Endothelial cell of umbilical vein (primary cell): ENCODE measurements around the gene BLTP3B.

Experiments
- EZH2 ChIP-seq: IDR thresholded peaks from 2 replicates; pipeline ENCODE4 v1.6.1; 2012; ENCODE audit warnings: borderline replicate concordance, low read depth, mild to moderate bottlenecking, moderate library complexity, low read length, inconsistent platforms; ENCODE audit not compliant: severe bottlenecking
- FOS ChIP-seq: IDR thresholded peaks from 2 replicates; pipeline ENCODE4 v1.6.1; 2011; ENCODE audit warnings: mild to moderate bottlenecking, low read length, moderate library complexity, borderline replicate concordance; ENCODE audit not compliant: insufficient read depth
- GATA2 ChIP-seq: IDR thresholded peaks from 2 replicates; pipeline ENCODE4 v1.7.0; 2011; ENCODE audit warnings: low read depth, mild to moderate bottlenecking, moderate library complexity, mixed read lengths, low read length; ENCODE audit not compliant: insufficient read length, insufficient read depth
- JUN ChIP-seq: IDR thresholded peaks from 2 replicates; pipeline ENCODE4 v1.6.1; 2011; ENCODE audit warnings: borderline replicate concordance, low read depth; ENCODE audit not compliant: insufficient read length, insufficient read depth
- MYC ChIP-seq: IDR thresholded peaks from one replicate; pipeline ENCODE4 v1.6.1; 2011; ENCODE audit warnings: mild to moderate bottlenecking, low read depth, low read length
- POLR2A ChIP-seq: IDR thresholded peaks from 2 replicates; pipeline ENCODE4 v1.6.1; 2012; ENCODE audit warnings: low read depth, mild to moderate bottlenecking, control low read depth, low read length
- POLR2AphosphoS5 ChIP-seq: IDR thresholded peaks from 2 replicates; pipeline ENCODE4 v1.6.1; 2012; ENCODE audit warnings: low read depth, mild to moderate bottlenecking, control low read depth, low read length, moderate library complexity; ENCODE audit not compliant: insufficient read depth
- TF ChIP-seq, protein P1 (sequence below): IDR thresholded peaks from 2 replicates; pipeline ENCODE4 v1.6.1; 2011; ENCODE audit not compliant: insufficient read depth, insufficient read length
- TF ChIP-seq, protein P2 (sequence below), 2 donors: IDR thresholded peaks; 1 replicate in 1 of 2; 2 replicates in 1 of 2; pipeline ENCODE4 v1.5.1; 2011; ENCODE audit warnings: low read length in 2 of 2, mild to moderate bottlenecking in 2 of 2, moderate library complexity in 2 of 2, control low read depth in 1 of 2, inconsistent platforms in 1 of 2, low read depth in 1 of 2; ENCODE audit not compliant: insufficient read depth in 1 of 2; ENCODE audit errors: extremely low read depth in 1 of 2

DNA sequence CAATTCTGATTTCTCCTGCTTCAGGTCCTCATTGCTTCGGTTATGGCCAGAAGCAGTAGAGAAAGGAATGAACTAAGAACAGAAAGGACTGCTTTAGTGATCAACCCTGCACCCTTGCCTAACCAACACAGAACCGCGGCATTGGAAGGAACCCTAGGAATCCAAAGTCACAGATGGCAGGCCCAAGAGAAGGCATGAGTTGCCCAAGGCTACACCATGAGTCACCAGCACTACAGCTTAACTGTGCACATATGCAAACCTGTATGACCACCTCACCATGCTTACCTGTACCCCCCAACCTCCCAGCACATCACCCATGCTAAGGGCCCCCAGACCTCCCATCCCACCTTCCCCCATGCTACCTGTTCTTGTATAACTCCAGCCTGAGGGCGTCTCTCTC lies 25.9 kb upstream of the BLTP3B start:
- TF ChIP-seq POLR2AphosphoS5 (no peak), POLR2A (no peak), JUN (no peak), EZH2 (no peak), MYC (no peak), FOS (no peak), GATA2 (no peak)
- TF ChIP-seq, protein P1, sequence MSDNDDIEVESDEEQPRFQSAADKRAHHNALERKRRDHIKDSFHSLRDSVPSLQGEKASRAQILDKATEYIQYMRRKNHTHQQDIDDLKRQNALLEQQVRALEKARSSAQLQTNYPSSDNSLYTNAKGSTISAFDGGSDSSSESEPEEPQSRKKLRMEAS = no peak
- TF ChIP-seq, protein P2, sequence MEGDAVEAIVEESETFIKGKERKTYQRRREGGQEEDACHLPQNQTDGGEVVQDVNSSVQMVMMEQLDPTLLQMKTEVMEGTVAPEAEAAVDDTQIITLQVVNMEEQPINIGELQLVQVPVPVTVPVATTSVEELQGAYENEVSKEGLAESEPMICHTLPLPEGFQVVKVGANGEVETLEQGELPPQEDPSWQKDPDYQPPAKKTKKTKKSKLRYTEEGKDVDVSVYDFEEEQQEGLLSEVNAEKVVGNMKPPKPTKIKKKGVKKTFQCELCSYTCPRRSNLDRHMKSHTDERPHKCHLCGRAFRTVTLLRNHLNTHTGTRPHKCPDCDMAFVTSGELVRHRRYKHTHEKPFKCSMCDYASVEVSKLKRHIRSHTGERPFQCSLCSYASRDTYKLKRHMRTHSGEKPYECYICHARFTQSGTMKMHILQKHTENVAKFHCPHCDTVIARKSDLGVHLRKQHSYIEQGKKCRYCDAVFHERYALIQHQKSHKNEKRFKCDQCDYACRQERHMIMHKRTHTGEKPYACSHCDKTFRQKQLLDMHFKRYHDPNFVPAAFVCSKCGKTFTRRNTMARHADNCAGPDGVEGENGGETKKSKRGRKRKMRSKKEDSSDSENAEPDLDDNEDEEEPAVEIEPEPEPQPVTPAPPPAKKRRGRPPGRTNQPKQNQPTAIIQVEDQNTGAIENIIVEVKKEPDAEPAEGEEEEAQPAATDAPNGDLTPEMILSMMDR (IDR thresholded peaks at IDR 0.05; ENCODE audit: extremely low read depth in 1 of 2, insufficient read depth in 1 of 2, low read depth in 1 of 2, low read length in 2 of 2) = no peak
